GM12891 (cell line): ENCODE results near the gene NOP16.

Experiments
- POLR2A ChIP-seq: IDR thresholded peaks from 2 replicates; pipeline ENCODE4 v1.6.1; 2011; ENCODE audit warnings: low read depth, low read length, control low read depth
- POLR2AphosphoS5 ChIP-seq: IDR thresholded peaks from 2 replicates; pipeline ENCODE4 v1.6.1; 2011; ENCODE audit warnings: low read depth, low read length, control low read depth
- SPI1 ChIP-seq: IDR thresholded peaks from 2 replicates; pipeline ENCODE4 v1.6.1; 2011; ENCODE audit warnings: low read depth, low read length, control low read depth
- TAF1 ChIP-seq: IDR thresholded peaks from 2 replicates; pipeline ENCODE4 v1.6.1; 2011; ENCODE audit warnings: low read depth, low read length, control low read depth

DNA sequence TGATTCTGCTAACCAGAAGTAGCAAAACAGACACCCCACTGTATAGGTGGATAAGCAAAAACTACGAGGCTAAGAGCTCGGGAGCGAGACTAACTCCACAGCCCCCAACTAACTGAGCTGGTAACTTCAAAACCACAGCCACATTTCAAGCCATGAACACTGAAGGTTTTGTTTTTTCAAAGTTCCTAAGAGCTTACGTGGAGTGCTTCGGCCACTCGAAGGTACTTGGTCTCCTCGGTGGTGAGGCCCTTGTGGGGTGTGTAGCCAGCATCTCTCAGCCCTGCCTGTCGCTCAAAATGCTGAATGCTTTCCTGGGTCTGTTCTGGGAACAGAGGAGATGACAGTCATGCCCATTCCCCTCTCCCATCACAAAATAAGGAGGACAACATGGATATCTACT lies 38.0 kb downstream of the NOP16 start:
- TF ChIP-seq SPI1 (no peak), POLR2A (no peak), TAF1 (no peak), POLR2AphosphoS5 (no peak)
